Activated naive CD8-positive, alpha-beta T cell treated with anti-CD3 and anti-CD28 coated beads, Interleukin-2, amount 10 ng/mL, durations not matched to agents 7 days and 5 days (primary cell): Measurements from ENCODE around the gene VDAC1. TPM values are rescaled to one million over a fixed set of nuclear protein-coding genes. Genes with fewer than 3 reads are reported as not detected.
"Not testable (repeated sequence)": the region's sequence is repeated elsewhere in the genome, so short reads cannot be mapped to it uniquely, and the experiment has no call there.

Experiments used
- ATAC-seq: fragments of 150-1000 bp; cut with Tn5 transposase; one replicate; pipeline ENCODE4 v1.10.0; 2021; ENCODE audit warnings: low read depth, moderate library complexity
- POLR2A ChIA-PET: fragments of 350-600 bp; sonication (Branson Sonifier 250); formaldehyde crosslinking; loops from one replicate; lab custom pipeline; 2021; ENCODE audit warnings: antibody characterized with exemption; lab: Charles Lee
- DNase-seq: peaks from one replicate; pipeline ENCODE4 v3.0.0; 2021
- H3K27ac Mint-ChIP-seq: one replicate; pipeline ENCODE4 v1.8.0; 2022; ENCODE audit warnings: mild to moderate bottlenecking, mixed read lengths
- H3K27me3 Mint-ChIP-seq: one replicate; pipeline ENCODE4 v1.8.0; 2022; ENCODE audit warnings: mild to moderate bottlenecking, moderate library complexity, mixed read lengths
- H3K36me3 Mint-ChIP-seq: one replicate; pipeline ENCODE4 v1.8.0; 2021; ENCODE audit warnings: mild to moderate bottlenecking, mixed read lengths
- H3K4me1 Mint-ChIP-seq: one replicate; pipeline ENCODE4 v1.8.0; 2021; ENCODE audit warnings: mixed read lengths
- H3K4me3 Mint-ChIP-seq: one replicate; pipeline ENCODE4 v1.8.0; 2022; ENCODE audit warnings: mild to moderate bottlenecking, moderate library complexity, mixed read lengths
- H3K9me3 Mint-ChIP-seq: one replicate; pipeline ENCODE4 v1.8.0; 2021; ENCODE audit warnings: mixed read lengths
- total RNA-seq, 2 experiments: library from RNA; stranded (reverse); gene quantifications; one replicate each; pipeline ENCODE4 v1.2.3, GENCODE V29; 2021

Gene VDAC1
- total RNA-seq, 2 experiments from 2014 or later: 194 to 199 TPM

GRCh38 chr5:134037160-134037559 is 32.4 kb upstream of the VDAC1 start:
- Mint-ChIP-seq H3K4me1 (peaks cover 28% of the 10 kb centered on the region), H3K4me3 (no peak overlapping the region), H3K27me3 (peaks cover 5% of the 10 kb centered on the region), H3K27ac (no peak overlapping the region), H3K36me3 (no peaks in the 10 kb centered on the region), H3K9me3 (no peaks in the 10 kb centered on the region)
- POLR2A ChIA-PET: no interaction called here
- DNase-seq (no peak), ATAC-seq (no peak)

- H3K36me3 Mint-ChIP-seq: no peaks in the 10 kb centered on the region
- DNase-seq (no peak), ATAC-seq (no peak)
- no peak overlapping the region for H3K4me3 Mint-ChIP-seq
- peaks cover 9% of the 10 kb centered on the region for H3K4me1 Mint-ChIP-seq
- no peak overlapping the region for H3K27ac Mint-ChIP-seq
- no peaks in the 10 kb centered on the region for H3K9me3 Mint-ChIP-seq
- H3K27me3 Mint-ChIP-seq: no peaks in the 10 kb centered on the region
- POLR2A ChIA-PET: interaction anchor here (0.6 kb wide), 1 partner anchor 148 kb away, joined by 4 read pairs; no protein-coding TSS in a partner anchor
Observed at GRCh38 chr5:134034326-134034725, 29.6 kb upstream of the VDAC1 start.

GRCh38 chr5:134030303-134030964 is 25.7 kb upstream of the VDAC1 start:
- DNase-seq, POLR2A ChIA-PET, H3K9me3 Mint-ChIP-seq, H3K4me3 Mint-ChIP-seq, H3K36me3 Mint-ChIP-seq, H3K4me1 Mint-ChIP-seq, ATAC-seq, H3K27ac Mint-ChIP-seq, H3K27me3 Mint-ChIP-seq: not testable (repeated sequence)

GRCh38 chr5:134029156-134029555 is 24.4 kb upstream of the VDAC1 start:
- POLR2A ChIA-PET: no interaction called here
- Mint-ChIP-seq H3K4me1 (no peaks in the 10 kb centered on the region), H3K9me3 (no peaks in the 10 kb centered on the region), H3K4me3 (no peak overlapping the region), H3K36me3 (no peaks in the 10 kb centered on the region), H3K27ac (no peak overlapping the region), H3K27me3 (no peaks in the 10 kb centered on the region)
- ATAC-seq (no peak), DNase-seq (no peak)

GRCh38 chr5:134028496-134028895 is 23.7 kb upstream of the VDAC1 start:
- H3K4me1 Mint-ChIP-seq: no peaks in the 10 kb centered on the region
- no peak overlapping the region for H3K27ac Mint-ChIP-seq
- DNase-seq: no peak
- no peak for ATAC-seq
- H3K9me3 Mint-ChIP-seq: no peaks in the 10 kb centered on the region
- no peaks in the 10 kb centered on the region for H3K36me3 Mint-ChIP-seq
- no peak overlapping the region for H3K4me3 Mint-ChIP-seq
- POLR2A ChIA-PET: no interaction called here
- H3K27me3 Mint-ChIP-seq: no peaks in the 10 kb centered on the region

- Mint-ChIP-seq H3K36me3 (no peaks in the 10 kb centered on the region), H3K4me3 (no peak overlapping the region), H3K4me1 (no peaks in the 10 kb centered on the region), H3K27ac (no peak overlapping the region), H3K27me3 (no peaks in the 10 kb centered on the region), H3K9me3 (no peaks in the 10 kb centered on the region)
- no peak for DNase-seq
- ATAC-seq: no peak
- POLR2A ChIA-PET: interaction anchor here (1.4 kb wide), 1 partner anchor 22 kb away, joined by 4 read pairs; the partner anchor contains the start of gene VDAC1
Observed at GRCh38 chr5:134027288-134027615, 22.5 kb upstream of the VDAC1 start.

- POLR2A ChIA-PET: interaction anchor here (0.7 to 1.4 kb wide), 2 partner anchors 21 to 267 kb away, joined by 4 read pairs; partner anchors contain the start of gene VDAC1
- H3K36me3 Mint-ChIP-seq: no peaks in the 10 kb centered on the region
- H3K4me1 Mint-ChIP-seq: no peaks in the 10 kb centered on the region
- no peaks in the 10 kb centered on the region for H3K27me3 Mint-ChIP-seq
- no peaks in the 10 kb centered on the region for H3K9me3 Mint-ChIP-seq
- ATAC-seq: peak; percentile 97
- H3K4me3 Mint-ChIP-seq: no peak overlapping the region
- DNase-seq: no peak
- no peak overlapping the region for H3K27ac Mint-ChIP-seq
Observed at GRCh38 chr5:134026521-134027287, 21.9 kb upstream of the VDAC1 start.

- ATAC-seq: no peak
- POLR2A ChIA-PET: no interaction called here
- Mint-ChIP-seq H3K4me1 (no peaks in the 10 kb centered on the region), H3K36me3 (no peaks in the 10 kb centered on the region), H3K27me3 (no peaks in the 10 kb centered on the region), H3K4me3 (no peak overlapping the region), H3K9me3 (no peaks in the 10 kb centered on the region), H3K27ac (no peak overlapping the region)
- DNase-seq: no peak
Observed at GRCh38 chr5:134025786-134026185, 21.0 kb upstream of the VDAC1 start.

- Mint-ChIP-seq H3K36me3 (no peaks in the 10 kb centered on the region), H3K4me3 (no peak overlapping the region), H3K27me3 (peaks cover 3% of the 10 kb centered on the region), H3K27ac (no peak overlapping the region), H3K9me3 (no peaks in the 10 kb centered on the region), H3K4me1 (no peaks in the 10 kb centered on the region)
- DNase-seq (no peak), ATAC-seq (no peak)
- POLR2A ChIA-PET: interaction anchor here (0.7 kb wide), 1 partner anchor 1350 kb away, joined by 4 read pairs; no protein-coding TSS in a partner anchor
Observed at GRCh38 chr5:134024811-134025210, 20.0 kb upstream of the VDAC1 start.

- Mint-ChIP-seq H3K4me3 (no peak overlapping the region), H3K36me3 (no peaks in the 10 kb centered on the region), H3K27ac (no peak overlapping the region), H3K4me1 (no peaks in the 10 kb centered on the region), H3K9me3 (no peaks in the 10 kb centered on the region), H3K27me3 (peaks cover 3% of the 10 kb centered on the region)
- POLR2A ChIA-PET: no interaction called here
- ATAC-seq (no peak), DNase-seq (no peak)
Observed at GRCh38 chr5:134022333-134022732, 17.6 kb upstream of the VDAC1 start.

GRCh38 chr5:134020188-134020587 is 15.4 kb upstream of the VDAC1 start:
- Mint-ChIP-seq H3K4me3 (no peak overlapping the region), H3K27me3 (peaks cover 3% of the 10 kb centered on the region), H3K4me1 (no peaks in the 10 kb centered on the region), H3K9me3 (no peaks in the 10 kb centered on the region), H3K27ac (no peak overlapping the region), H3K36me3 (no peaks in the 10 kb centered on the region)
- POLR2A ChIA-PET: no interaction called here
- DNase-seq (no peak), ATAC-seq (no peak)

GRCh38 chr5:134019636-134020035 is 14.9 kb upstream of the VDAC1 start:
- no peak overlapping the region for H3K4me3 Mint-ChIP-seq
- H3K27me3 Mint-ChIP-seq: peaks cover 3% of the 10 kb centered on the region
- ATAC-seq: no peak
- no peaks in the 10 kb centered on the region for H3K9me3 Mint-ChIP-seq
- no peaks in the 10 kb centered on the region for H3K36me3 Mint-ChIP-seq
- no peaks in the 10 kb centered on the region for H3K4me1 Mint-ChIP-seq
- no peak overlapping the region for H3K27ac Mint-ChIP-seq
- POLR2A ChIA-PET: no interaction called here
- DNase-seq: no peak

GRCh38 chr5:134018986-134019316 is 14.2 kb upstream of the VDAC1 start:
- Mint-ChIP-seq H3K27me3 (peaks cover 3% of the 10 kb centered on the region), H3K27ac (no peak overlapping the region), H3K36me3 (no peaks in the 10 kb centered on the region), H3K4me3 (no peak overlapping the region), H3K9me3 (no peaks in the 10 kb centered on the region), H3K4me1 (no peaks in the 10 kb centered on the region)
- no peak for ATAC-seq
- POLR2A ChIA-PET: no interaction called here
- no peak for DNase-seq
